ENCODE measurements around the gene RCE1.
A peak's percentile ranks its signal among the peaks of the same experiment; 100 is the strongest.

Gene RCE1

GRCh38 chr11:66868726-66869566, 25.7 kb downstream of the RCE1 start:
- peak; percentile 52 to 79 for DNase-seq (ENCODE audit: low read depth in 2 of 2)

- DNase-seq (ENCODE audit: low read depth in 2 of 2) = no peak
Observed at GRCh38 chr11:66869567-66869870, 26.3 kb downstream of the RCE1 start.

GRCh38 chr11:66870131-66870530, 26.9 kb downstream of the RCE1 start:
- no peak for DNase-seq (ENCODE audit: low read depth in 2 of 2)

- DNase-seq (ENCODE audit: low read depth in 2 of 2) = no peak
Observed at GRCh38 chr11:66870616-66871520, 27.6 kb downstream of the RCE1 start.

GRCh38 chr11:66871521-66871901, 28.3 kb downstream of the RCE1 start:
- DNase-seq (ENCODE audit: low read depth in 2 of 2) = no peak

- DNase-seq (ENCODE audit: low read depth in 2 of 2) = no peak
Observed at GRCh38 chr11:66874232-66874631, 31.0 kb downstream of the RCE1 start.

GRCh38 chr11:66875378-66875777, 32.1 kb downstream of the RCE1 start:
- DNase-seq (ENCODE audit: low read depth in 2 of 2) = no peak

- no peak for DNase-seq (ENCODE audit: low read depth in 2 of 2)
Observed at GRCh38 chr11:66877588-66878385, 34.5 kb downstream of the RCE1 start.

- no peak for DNase-seq (ENCODE audit: low read depth in 2 of 2)
Observed at GRCh38 chr11:66878474-66878873, 35.2 kb downstream of the RCE1 start.

- DNase-seq (ENCODE audit: low read depth in 2 of 2) = no peak
Observed at GRCh38 chr11:66879000-66879399, 35.8 kb downstream of the RCE1 start.

GRCh38 chr11:66879583-66879982, 36.3 kb downstream of the RCE1 start:
- no peak for DNase-seq (ENCODE audit: low read depth in 2 of 2)

- DNase-seq (ENCODE audit: low read depth in 2 of 2) = no peak
Observed at GRCh38 chr11:66879999-66880398, 36.8 kb downstream of the RCE1 start.

GRCh38 chr11:66880496-66881450, 37.5 kb downstream of the RCE1 start:
- DNase-seq (ENCODE audit: low read depth in 2 of 2) = no peak

- DNase-seq (ENCODE audit: low read depth in 2 of 2) = no peak
Observed at GRCh38 chr11:66881451-66881835, 38.2 kb downstream of the RCE1 start.

GRCh38 chr11:66881927-66882452, 38.7 kb downstream of the RCE1 start:
- no peak for DNase-seq (ENCODE audit: low read depth in 2 of 2)

- no peak for DNase-seq (ENCODE audit: low read depth in 2 of 2)
Observed at GRCh38 chr11:66882561-66883015, 39.3 kb downstream of the RCE1 start.

GRCh38 chr11:66883016-66883965, 40.0 kb downstream of the RCE1 start:
- DNase-seq (ENCODE audit: low read depth in 2 of 2) = peak; percentile 21 to 58

- no peak for DNase-seq (ENCODE audit: low read depth in 2 of 2)
Observed at GRCh38 chr11:66884443-66884842, 41.2 kb downstream of the RCE1 start.

GRCh38 chr11:66885469-66885868, 42.2 kb downstream of the RCE1 start:
- DNase-seq (ENCODE audit: low read depth in 2 of 2) = no peak

All from stimulated activated CD4-positive, alpha-beta T cell treated with anti-CD3 and anti-CD28 coated beads, Interleukin-12 subunit alpha, Interleukin-12 subunit beta, amount 100 ng/mL, for 24 hours (primary cell).